NCI-H1694 treated with DMSO at 0.1 percent for 48 hours (cell line): ENCODE measurements around the gene FAM53B.
"Not testable (repeated sequence)": the region's sequence is repeated elsewhere in the genome, so short reads cannot be mapped to it uniquely, and the experiment has no call there.

ENCODE experiments used
- DNase-seq: peaks from one replicate; lab custom pipeline; 2025; lab: John Stamatoyannopoulos, UW

The FAM53B gene

GRCh38 chr10:124628676-124629021 is 115.5 kb downstream of the FAM53B start:
- DNase-seq: no peak

GRCh38 chr10:124627866-124628675 is 116.1 kb downstream of the FAM53B start:
- DNase-seq: no peak

- no peak for DNase-seq
Measured at GRCh38 chr10:124626759-124627380, 117.3 kb downstream of the FAM53B start.

- no peak for DNase-seq
Measured at GRCh38 chr10:124625831-124626238, 118.3 kb downstream of the FAM53B start.

GRCh38 chr10:124624895-124625294 is 119.3 kb downstream of the FAM53B start:
- no peak for DNase-seq

DNA sequence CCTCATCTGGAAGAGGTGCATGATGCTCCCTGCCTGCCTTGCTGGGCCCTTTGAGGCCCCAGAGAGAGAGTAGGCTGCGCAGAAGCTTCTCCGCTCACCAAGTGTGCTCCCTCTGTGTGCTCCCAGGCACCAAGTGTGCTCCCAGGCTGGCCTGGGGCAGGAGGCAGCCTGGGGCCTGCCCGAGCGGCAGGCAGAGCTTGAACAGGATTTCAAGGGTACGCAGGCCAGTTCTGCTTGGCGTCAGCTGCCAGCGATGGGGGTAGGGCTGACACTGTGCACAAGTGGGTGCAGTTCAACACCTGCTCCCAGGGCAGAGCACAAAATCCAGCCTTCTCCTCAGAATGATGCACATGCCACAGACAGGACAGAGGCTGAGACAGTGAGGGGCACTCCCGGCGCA is 119.7 kb downstream of the FAM53B start:
- DNase-seq: no peak

DNA sequence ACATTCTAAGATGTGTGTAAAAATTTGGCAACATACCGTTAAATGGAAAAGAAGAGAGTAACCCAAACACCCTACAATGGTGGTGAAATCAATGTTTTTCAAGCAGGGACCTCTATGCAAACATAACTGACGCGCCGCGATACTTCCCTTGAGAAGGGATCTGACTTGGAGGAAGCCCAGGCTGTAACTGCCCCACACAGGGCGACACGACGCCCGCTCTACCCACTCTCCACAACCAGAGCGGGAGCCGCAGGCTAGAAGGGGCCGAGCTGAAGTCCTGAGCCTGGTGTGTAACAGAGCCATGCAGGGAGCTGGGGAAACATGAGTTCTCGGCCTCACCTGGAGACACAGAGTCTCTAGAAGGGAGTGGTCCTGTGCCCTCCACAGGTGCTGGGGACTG is 120.2 kb downstream of the FAM53B start:
- DNase-seq: no peak

- no peak for DNase-seq
Measured at GRCh38 chr10:124622866-124623536, 121.2 kb downstream of the FAM53B start.

GRCh38 chr10:124622158-124622557 is 122.0 kb downstream of the FAM53B start:
- no peak for DNase-seq

- no peak for DNase-seq
Measured at GRCh38 chr10:124621637-124622036, 122.5 kb downstream of the FAM53B start.

DNA sequence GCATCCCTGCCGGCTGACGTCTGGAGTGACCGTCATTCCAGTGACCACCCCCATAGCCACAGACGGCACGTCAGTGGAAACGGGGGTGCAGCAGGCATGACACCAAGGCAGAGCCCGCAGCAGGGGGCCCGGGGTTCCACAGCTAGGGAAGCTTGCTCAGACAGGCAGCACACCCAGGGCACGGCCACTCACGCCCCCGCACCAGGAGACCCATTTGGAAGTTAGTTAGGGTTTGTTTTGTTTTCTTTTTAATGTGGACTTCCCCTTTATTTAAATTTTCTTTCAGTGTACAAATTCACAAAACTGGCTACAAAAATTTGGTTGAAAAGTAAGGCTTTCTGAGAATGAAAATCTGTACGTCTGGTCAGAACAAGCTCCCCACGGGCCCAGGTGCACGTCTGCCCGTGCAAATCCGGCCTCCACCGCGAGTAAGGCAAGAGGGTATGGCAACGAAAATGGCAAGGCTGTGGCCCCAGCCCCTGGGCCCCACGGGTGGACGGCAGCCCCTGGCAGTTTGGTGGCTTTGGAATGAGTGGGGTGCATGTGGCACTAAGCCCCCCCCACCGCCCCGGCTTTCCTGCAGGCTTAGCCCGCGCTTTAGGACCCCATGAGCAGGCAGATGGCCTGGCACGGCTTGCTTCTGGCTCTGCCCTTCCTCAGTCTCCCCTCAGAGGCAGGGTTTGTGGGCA is 124.2 kb downstream of the FAM53B start:
- no peak for DNase-seq

DNA sequence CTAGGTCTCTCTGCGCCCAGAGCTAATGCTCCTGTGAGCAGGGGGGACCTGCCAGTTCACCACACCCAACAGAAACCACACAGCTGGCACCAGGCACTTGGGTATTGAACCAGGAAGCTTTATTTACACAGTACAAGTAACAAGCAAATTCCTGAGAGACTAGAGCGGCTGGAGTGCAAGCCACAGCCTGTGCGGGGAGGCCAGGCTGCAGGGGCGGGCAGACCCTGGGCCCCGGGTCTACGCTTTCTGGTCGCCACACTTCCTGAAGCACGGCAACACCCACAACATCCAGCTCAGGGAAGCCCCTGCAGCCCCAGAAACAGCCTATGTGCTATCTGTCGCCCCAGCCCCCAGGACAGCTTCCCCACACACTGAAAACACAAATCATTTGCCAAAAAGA is 125.0 kb downstream of the FAM53B start:
- no peak for DNase-seq

GRCh38 chr10:124618470-124619073 is 125.6 kb downstream of the FAM53B start:
- DNase-seq: no peak

GRCh38 chr10:124616836-124617130 is 127.4 kb downstream of the FAM53B start:
- no peak for DNase-seq

GRCh38 chr10:124616040-124616835 is 127.9 kb downstream of the FAM53B start:
- DNase-seq: no peak

DNA sequence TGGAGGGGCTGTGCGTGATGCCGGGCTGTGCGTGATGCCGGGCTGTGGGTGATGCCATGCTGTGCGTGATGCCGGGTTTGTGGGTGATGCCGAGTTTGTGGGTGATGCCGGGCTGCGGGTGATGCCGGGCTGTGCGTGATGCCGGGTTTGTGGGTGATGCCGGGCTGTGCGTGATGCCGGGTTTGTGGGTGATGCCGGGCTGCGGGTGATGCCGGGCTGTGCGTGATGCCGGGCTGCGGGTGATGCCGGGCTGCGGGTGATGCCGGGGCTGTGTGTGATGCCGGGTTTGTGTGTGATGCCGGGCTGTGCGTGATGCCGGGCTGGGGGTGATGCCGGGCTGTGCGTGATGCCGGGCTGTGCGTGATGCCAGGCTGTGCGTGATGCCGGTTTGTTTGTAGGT is 128.9 kb downstream of the FAM53B start:
- DNase-seq: no peak

GRCh38 chr10:124614003-124614659 is 130.0 kb downstream of the FAM53B start:
- no peak for DNase-seq

DNA sequence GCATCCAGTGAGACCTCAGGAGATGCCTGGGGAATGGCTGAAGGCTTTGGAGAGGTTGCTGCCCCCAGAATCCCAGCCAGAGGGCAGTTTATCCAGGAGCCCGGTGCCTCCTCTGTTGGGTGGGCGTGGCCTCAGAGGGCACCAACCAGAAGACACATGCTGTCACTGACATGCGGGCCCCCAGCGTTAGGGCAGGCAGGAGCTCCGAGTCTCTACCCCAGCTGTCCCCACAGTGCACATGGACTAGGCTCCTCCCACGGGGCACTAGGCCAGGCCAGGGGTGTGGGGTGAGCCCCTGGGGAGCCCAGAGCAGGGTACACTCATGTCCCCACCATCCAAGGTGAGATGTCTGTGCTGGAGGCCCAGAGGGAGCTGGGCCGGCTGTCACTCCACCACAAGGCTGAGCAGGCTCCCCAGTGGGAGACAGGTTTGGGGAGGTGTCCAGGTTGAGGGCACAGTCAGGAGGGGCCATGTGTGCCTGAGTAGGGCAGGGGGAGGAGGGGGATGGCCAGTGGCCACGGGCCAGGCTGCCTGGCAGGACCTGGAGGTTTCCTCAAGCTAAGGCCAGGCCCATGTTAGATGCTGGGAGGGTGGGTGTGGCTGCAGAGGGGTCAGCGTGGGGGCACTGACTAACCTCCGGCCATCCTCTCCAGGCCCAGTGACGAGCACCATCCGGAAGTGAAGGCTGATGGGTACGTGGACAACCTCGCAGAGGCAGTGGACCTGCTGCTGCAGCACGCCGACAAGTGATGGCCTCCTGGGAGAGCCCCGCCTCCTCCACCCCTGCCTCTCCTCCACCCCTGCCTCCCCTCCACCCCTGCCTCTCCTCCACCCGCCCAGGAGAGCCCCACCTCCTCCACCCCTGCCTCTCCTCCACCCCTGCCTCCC is 131.3 kb downstream of the FAM53B start:
- no peak for DNase-seq

- no peak for DNase-seq
Measured at GRCh38 chr10:124611738-124612137, 132.4 kb downstream of the FAM53B start.

DNA sequence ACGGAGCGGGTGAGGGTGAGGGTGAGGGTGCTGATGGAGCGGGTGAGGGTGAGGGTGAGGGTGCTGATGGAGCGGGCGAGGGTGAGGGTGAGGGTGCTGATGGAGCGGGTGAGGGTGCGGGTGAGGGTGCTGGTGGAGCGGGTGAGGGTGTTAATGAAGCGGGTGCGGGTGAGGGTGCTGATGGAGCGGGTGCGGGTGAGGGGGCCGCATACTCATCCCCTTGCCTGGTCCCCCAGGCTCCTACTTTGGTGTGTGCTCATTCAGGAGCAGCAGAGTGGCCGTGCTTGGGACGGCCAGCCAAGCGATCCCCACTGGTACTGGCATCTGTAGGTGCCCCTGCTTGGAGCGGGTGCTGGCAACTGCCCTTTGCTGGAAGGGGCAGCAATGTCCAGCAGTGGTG is 133.3 kb downstream of the FAM53B start:
- DNase-seq: not testable (repeated sequence)
